ENCODE measurements around the gene TNFSF12. TPM values are rescaled to one million over a fixed set of nuclear protein-coding genes. Genes with fewer than 3 reads are reported as not detected.

Gene TNFSF12
- total RNA-seq, 4 donors from 2014 or later = 9.9 to 31.7 (median 20.9) TPM

DNA sequence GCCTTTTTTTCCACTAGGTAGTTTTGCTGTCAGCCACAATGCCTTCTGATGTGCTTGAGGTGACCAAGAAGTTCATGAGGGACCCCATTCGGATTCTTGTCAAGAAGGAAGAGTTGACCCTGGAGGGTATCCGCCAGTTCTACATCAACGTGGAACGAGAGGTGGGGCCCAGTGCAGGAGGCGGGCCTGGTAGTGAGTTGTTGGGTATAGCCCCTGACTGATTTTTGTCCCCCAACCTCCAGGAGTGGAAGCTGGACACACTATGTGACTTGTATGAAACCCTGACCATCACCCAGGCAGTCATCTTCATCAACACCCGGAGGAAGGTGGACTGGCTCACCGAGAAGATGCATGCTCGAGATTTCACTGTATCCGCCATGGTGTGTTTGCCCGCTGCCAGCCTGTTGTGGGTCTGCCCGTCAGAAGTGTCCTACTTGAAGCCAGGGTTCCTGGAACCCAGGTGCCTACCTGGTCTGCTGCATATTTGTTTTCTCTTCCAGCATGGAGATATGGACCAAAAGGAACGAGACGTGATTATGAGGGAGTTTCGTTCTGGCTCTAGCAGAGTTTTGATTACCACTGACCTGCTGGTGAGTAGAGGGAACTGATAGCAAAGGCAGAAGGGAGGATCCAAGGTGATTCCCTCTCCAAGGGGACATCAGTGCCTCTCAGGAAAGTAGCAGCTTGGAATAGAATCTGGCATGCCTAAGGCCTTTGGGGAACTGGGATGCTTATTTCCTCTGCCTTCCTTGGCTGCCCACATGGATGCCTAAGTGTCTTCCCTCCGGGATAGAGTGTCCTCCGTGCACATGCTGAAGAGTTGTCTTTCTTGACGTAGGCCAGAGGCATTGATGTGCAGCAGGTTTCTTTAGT lies 28.7 kb downstream of the TNFSF12 start:
- no peak for DNase-seq (ENCODE audit: low spot score in 2 of 2)
- TF ChIP-seq POLR2A (IDR thresholded peaks at IDR 0.05) = no peak
- TF ChIP-seq, protein P1, sequence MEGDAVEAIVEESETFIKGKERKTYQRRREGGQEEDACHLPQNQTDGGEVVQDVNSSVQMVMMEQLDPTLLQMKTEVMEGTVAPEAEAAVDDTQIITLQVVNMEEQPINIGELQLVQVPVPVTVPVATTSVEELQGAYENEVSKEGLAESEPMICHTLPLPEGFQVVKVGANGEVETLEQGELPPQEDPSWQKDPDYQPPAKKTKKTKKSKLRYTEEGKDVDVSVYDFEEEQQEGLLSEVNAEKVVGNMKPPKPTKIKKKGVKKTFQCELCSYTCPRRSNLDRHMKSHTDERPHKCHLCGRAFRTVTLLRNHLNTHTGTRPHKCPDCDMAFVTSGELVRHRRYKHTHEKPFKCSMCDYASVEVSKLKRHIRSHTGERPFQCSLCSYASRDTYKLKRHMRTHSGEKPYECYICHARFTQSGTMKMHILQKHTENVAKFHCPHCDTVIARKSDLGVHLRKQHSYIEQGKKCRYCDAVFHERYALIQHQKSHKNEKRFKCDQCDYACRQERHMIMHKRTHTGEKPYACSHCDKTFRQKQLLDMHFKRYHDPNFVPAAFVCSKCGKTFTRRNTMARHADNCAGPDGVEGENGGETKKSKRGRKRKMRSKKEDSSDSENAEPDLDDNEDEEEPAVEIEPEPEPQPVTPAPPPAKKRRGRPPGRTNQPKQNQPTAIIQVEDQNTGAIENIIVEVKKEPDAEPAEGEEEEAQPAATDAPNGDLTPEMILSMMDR (IDR thresholded peaks at IDR 0.05) = no peak
- no peak overlapping the region for H3K4me3 ChIP-seq (ENCODE audit: low read depth, poor library complexity, severe bottlenecking)
- intact Hi-C loops (cut with DNase I; ENCODE audit: low total_unique reads) = no loop called here
- WGBS, 2 donors = 74 to 78% methylated on average over 17 of the region's 17 CpGs

DNA sequence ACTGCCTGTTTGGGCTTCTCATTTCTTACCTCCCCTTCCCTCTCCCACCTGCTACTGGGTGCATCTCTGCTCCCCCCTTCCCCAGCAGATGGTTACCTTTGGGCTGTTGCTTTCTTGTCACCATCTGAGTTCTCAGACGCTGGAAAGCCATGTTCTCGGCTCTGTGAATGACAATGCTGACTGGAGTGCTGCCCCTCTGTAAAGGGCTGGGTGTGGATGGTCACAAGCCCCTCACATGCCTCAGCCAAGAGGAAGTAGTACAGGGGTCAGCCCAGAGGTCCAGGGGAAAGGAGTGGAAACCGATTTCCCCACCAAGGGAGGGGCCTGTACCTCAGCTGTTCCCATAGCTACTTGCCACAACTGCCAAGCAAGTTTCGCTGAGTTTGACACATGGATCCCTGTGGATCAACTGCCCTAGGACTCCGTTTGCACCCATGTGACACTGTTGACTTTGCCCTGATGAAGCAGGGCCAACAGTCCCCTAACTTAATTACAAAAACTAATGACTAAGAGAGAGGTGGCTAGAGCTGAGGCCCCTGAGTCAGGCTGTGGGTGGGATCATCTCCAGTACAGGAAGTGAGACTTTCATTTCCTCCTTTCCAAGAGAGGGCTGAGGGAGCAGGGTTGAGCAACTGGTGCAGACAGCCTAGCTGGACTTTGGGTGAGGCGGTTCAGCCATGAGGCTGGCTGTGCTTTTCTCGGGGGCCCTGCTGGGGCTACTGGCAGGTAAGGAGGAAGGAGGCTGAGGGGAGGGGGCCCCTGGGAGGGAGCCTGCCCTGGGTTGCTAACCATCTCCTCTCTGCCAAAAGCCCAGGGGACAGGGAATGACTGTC lies 30.4 kb downstream of the TNFSF12 start, which contains the start of gene CD68:
CD68 (plus strand) TSS at position 638 of the 833 bp plus-strand sequence; CDS start at position 678, 40 bp downstream.
- WGBS, 2 donors = 9 to 12% methylated on average over 7 of the region's 7 CpGs
- no peak within 1 kb of the TSS for H3K4me3 ChIP-seq (ENCODE audit: low read depth, poor library complexity, severe bottlenecking)
- DNase-seq (ENCODE audit: low spot score in 2 of 2) = peak; percentile 89 to 95
- intact Hi-C loops (cut with DNase I; ENCODE audit: low total_unique reads) = no loop called here
- TF ChIP-seq POLR2A (IDR thresholded peaks at IDR 0.05) = peak in 1 of 2 donors; percentile 46
- TF ChIP-seq, protein P1 (IDR thresholded peaks at IDR 0.05) = no peak

DNA sequence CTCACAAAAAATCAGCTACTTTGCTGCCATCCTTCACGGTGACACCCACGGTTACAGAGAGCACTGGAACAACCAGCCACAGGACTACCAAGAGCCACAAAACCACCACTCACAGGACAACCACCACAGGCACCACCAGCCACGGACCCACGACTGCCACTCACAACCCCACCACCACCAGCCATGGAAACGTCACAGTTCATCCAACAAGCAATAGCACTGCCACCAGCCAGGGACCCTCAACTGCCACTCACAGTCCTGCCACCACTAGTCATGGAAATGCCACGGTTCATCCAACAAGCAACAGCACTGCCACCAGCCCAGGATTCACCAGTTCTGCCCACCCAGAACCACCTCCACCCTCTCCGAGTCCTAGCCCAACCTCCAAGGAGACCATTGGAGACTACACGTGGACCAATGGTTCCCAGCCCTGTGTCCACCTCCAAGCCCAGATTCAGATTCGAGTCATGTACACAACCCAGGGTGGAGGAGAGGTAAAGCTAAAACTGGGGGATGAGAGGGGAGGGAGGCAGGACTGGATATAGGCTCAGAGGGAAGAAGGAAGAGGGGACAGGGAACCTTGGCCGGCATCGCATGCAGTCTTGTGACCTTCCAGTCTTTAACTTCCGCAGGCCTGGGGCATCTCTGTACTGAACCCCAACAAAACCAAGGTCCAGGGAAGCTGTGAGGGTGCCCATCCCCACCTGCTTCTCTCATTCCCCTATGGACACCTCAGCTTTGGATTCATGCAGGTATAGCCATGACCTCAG lies 31.2 kb downstream of the TNFSF12 start:
- no peak overlapping the region for H3K4me3 ChIP-seq (ENCODE audit: low read depth, poor library complexity, severe bottlenecking)
- intact Hi-C loops (cut with DNase I; ENCODE audit: low total_unique reads) = no loop called here
- WGBS, 2 donors = 57 to 66% methylated on average over 12 of the region's 12 CpGs

DNA sequence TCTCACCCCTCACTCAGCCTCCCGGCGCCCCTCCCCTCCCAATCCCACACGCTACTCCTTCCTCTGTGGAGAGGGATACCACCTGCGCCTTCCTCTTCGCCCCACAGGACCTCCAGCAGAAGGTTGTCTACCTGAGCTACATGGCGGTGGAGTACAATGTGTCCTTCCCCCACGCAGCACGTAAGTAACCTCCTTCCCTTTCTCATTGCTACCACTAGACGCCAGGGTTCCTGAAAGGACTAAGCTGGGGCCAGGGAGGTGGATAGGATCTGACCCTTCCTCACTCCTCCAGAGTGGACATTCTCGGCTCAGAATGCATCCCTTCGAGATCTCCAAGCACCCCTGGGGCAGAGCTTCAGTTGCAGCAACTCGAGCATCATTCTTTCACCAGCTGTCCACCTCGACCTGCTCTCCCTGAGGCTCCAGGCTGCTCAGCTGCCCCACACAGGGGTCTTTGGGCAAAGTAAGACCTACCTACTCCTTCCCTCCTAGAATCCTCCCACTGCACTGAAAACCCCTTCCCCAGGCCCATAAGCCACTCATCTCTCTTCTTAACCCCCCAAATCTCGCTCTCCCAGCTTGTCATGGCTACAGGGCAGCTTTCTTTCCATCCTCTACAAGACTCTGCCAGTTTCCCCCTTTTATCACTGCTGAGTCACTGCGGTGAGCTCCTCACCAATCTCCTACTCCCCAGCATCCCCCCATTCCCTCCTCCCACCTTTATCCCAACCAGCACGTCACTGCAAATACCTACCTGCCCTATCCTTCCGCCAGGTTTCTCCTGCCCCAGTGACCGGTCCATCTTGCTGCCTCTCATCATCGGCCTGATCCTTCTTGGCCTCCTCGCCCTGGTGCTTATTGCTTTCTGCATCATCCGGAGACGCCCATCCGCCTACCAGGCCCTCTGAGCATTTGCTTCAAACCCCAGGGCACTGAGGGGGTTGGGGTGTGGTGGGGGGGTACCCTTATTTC lies 32.0 kb downstream of the TNFSF12 start:
- H3K4me3 ChIP-seq (ENCODE audit: low read depth, poor library complexity, severe bottlenecking) = no peak overlapping the region
- peak in 1 of 2 donors; percentile 80 for DNase-seq (ENCODE audit: low spot score in 2 of 2)
- TF ChIP-seq, protein P1 (IDR thresholded peaks at IDR 0.05) = no peak
- no peak for TF ChIP-seq POLR2A (IDR thresholded peaks at IDR 0.05)
- intact Hi-C loops (cut with DNase I; ENCODE audit: low total_unique reads) = no loop called here
- 79% methylated on average over 23 of the region's 23 CpGs for WGBS, 2 donors

More for the DNA sequence above, 31.2 kb downstream of the TNFSF12 start:
- no peak for TF ChIP-seq POLR2A (IDR thresholded peaks at IDR 0.05)
- TF ChIP-seq, protein P1 (IDR thresholded peaks at IDR 0.05) = no peak
- no peak for DNase-seq (ENCODE audit: low spot score in 2 of 2)

All from lower leg skin (tissue), 4 donors.